Bronchial epithelial cell (primary cell): Measurements from ENCODE around the gene CALML5. TPM values are rescaled to one million over a fixed set of nuclear protein-coding genes. Genes with fewer than 3 reads are reported as not detected.

Experiments
- DNase-seq: peaks from one replicate; pipeline ENCODE4 v3.0.0-alpha.2; 2010; ENCODE audit warnings: low read depth
- FAIRE-seq: peaks from 2 replicates; lab custom pipeline; 2011; peaks lifted over from hg19 to GRCh38; lab: Jason Lieb, UNC
- H3K27me3 ChIP-seq: 2 replicates; pipeline ENCODE4 v1.5.1; 2011; ENCODE audit warnings: low read length; ENCODE audit not compliant: control insufficient read depth, insufficient read depth
- H3K36me3 ChIP-seq: 2 replicates; pipeline ENCODE4 v1.5.1; 2011; ENCODE audit warnings: low read length; ENCODE audit not compliant: control insufficient read depth, insufficient read depth
- H3K4me3 ChIP-seq: 2 replicates; pipeline ENCODE4 v1.5.1; 2011; ENCODE audit warnings: mild to moderate bottlenecking, low read depth, low read length, control low read depth
- CTCF ChIP-seq: IDR thresholded peaks from 2 replicates; pipeline ENCODE4 v1.5.1; 2011; ENCODE audit warnings: mild to moderate bottlenecking, moderate library complexity, low read length, control low read depth, inconsistent platforms; ENCODE audit not compliant: insufficient read depth, severe bottlenecking
- total RNA-seq: library from RNA; depleted of rRNA; stranded (reverse); fragments of >200 nt; gene quantifications from 2 replicates; pipeline ENCODE4 v1.2.1, GENCODE V29; 2014

The CALML5 gene
- total RNA-seq, 1 donor from 2014 or later = 0.79 TPM

DNA sequence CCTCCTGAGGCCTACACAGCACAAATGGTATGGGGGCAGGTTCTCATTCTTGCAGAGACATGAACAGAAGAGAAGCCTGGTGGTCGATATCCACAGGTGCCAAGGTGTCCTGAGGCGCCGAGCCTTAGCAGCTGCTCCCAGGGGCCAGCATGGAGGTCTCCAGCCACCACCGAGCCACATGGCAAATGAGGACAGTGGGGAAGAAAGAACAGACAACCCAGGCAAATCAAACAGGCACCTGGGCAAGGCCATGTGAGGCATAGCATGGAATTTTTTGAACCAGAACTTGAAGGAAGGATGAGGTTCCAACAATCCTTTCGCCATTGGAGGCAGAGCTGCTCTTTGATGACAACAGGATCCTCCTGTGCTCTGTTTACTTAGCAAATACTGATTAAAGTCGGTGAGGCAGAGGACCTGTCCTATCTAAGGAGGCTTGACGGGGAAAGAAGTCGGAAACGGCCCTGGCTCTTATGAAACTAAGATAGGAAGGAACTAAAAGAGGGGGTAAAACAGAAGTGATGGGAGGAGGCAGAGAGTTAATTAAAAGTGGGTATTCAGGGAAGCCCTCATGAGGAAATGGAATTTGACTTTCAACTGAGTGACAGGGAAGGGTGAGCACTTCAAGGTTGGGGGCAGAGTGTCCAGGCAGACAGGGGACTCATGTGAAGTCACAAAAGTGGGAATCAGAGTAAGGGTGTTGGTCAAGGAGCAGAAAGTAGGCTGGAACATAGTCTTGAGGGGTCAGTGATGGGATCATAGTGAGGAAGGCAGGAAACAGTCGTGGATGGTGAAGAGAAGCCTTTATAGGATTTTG, 16.8 kb upstream of the CALML5 start:
- no peak for FAIRE-seq
- no peak overlapping the region for H3K4me3 ChIP-seq
- no peaks in the 10 kb centered on the region for H3K27me3 ChIP-seq
- no peak for DNase-seq
- no peaks in the 10 kb centered on the region for H3K36me3 ChIP-seq
- TF ChIP-seq CTCF = no peak

GRCh38 chr10:5514226-5514850, 15.0 kb upstream of the CALML5 start:
- DNase-seq = no peak
- no peak overlapping the region for H3K4me3 ChIP-seq
- H3K36me3 ChIP-seq = no peaks in the 10 kb centered on the region
- H3K27me3 ChIP-seq = no peaks in the 10 kb centered on the region
- no peak for FAIRE-seq
- TF ChIP-seq CTCF = no peak

DNA sequence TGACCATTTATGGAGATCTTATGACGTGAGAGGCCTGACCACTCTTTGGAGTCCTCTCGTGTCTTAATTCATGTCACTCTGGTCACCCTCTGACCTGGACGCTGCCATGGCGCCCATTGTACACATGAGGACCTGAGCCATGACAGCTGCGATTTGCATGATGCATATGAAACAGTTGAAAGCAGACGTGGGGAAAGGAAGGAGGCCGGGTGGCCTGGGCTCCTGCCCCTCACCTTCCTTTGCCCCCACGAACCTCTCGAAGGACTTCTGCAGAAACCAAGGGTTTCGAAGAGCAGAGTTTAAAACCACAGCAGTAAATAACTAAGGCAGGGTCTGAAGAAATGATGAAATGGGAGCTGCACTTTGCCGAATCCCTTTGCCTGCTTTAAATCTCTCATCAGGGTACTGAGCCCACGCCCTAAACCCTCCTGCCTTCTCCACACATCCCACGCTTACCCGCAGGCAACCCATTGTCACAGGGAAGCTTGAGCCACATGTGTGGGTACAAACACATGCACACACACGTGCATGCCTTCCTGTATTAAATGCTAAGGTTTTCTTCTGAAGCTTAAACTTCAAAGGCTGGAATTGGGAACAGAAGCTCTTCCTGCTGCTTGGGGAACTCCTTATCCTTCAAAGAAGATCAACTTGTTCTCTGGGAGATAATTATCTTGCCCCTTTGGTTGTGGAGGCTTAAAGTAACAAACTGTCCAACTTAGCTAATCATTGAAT, 13.7 kb upstream of the CALML5 start:
- no peak for TF ChIP-seq CTCF
- FAIRE-seq (peak; percentile 85), DNase-seq (no peak)
- Histone ChIP-seq H3K36me3 (no peaks in the 10 kb centered on the region), H3K27me3 (no peaks in the 10 kb centered on the region), H3K4me3 (no peak overlapping the region)

DNA sequence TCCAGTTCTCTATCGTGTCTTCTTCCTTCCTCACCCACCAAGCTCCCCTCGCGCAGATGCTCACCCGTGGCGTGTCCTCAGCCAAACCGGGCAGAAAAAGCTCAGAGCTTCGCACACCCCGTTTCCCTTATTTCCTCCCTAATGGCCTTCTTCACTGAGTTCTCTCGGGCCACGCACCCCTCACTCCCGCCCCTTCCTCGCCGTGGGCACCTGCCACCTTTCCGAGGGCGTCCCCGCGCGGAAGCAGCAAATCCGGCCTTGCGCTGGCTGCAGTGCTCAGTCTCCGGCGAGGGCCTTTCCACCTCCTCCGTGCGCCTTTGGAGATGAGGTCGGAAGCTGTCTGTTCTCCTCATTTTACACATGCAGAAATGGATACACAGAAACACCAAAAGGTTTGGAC, 13.0 kb upstream of the CALML5 start:
- no peaks in the 10 kb centered on the region for H3K36me3 ChIP-seq
- no peaks in the 10 kb centered on the region for H3K27me3 ChIP-seq
- no peak overlapping the region for H3K4me3 ChIP-seq
- DNase-seq (no peak), FAIRE-seq (no peak)
- no peak for TF ChIP-seq CTCF

DNA sequence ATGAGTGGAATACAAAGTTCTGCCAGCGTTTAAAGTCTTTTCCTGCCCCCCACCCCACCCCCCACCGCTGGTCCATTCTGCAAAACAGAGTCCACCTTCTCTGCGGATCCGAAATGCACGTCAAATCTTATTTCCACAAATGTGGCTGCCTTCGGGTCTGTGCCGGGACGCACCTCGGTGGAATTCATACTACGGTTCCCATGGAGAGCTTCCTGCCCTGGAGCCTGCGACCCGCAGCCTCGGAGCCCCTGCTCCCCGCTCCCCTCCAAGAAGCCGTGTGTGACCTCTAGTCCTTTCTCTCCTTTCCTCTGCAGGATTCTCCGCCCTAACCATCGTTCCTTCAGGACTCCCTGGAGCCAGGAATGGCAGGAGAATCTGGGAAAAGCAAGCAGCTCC, 12.5 kb upstream of the CALML5 start:
- Histone ChIP-seq H3K36me3 (no peaks in the 10 kb centered on the region), H3K27me3 (no peaks in the 10 kb centered on the region), H3K4me3 (no peak overlapping the region)
- FAIRE-seq (no peak), DNase-seq (no peak)
- TF ChIP-seq CTCF = no peak
